Body of pancreas (tissue), 4 donors: ENCODE measurements around the gene TCIRG1. TPM values are rescaled to one million over a fixed set of nuclear protein-coding genes. Genes with fewer than 3 reads are reported as not detected.

Source experiments
- ATAC-seq: fragments of 150-250 bp; one replicate; pipeline ENCODE4 v1.9.1; 2016
- DNase-seq, 4 donors: peaks; one replicate each; pipeline ENCODE4 v3.0.0-alpha.2; 2019
- H3K27ac ChIP-seq, 4 donors: fragments of 200-600 bp; sonication (generic); 1 replicate in 3 of 4; 2 replicates in 1 of 4; pipeline versions ENCODE4 v1.5.1 to v1.6.1; 2016 to 2019; ENCODE audit warnings: mild to moderate bottlenecking in 1 of 4, mixed read lengths in 1 of 4, moderate library complexity in 1 of 4
- H3K27me3 ChIP-seq, 2 donors: fragments of 200-600 bp; sonication (generic); one replicate each; pipeline ENCODE4 v1.6.0; 2016; ENCODE audit warnings: mild to moderate bottlenecking in 1 of 2
- H3K36me3 ChIP-seq, 2 donors: fragments of 200-600 bp; sonication (generic); replicated peaks in 1 of 2; 2 replicates each; pipeline ENCODE4 v1.5.1; 2016; ENCODE audit warnings: low read depth in 2 of 2; ENCODE audit not compliant: insufficient read depth in 1 of 2
- H3K4me1 ChIP-seq: fragments of 200-600 bp; sonication (generic); one replicate; pipeline ENCODE4 v1.6.0; 2016
- H3K4me3 ChIP-seq, 2 donors: fragments of 200-600 bp; sonication (generic); 1 replicate in 1 of 2; 2 replicates in 1 of 2; pipeline ENCODE4 v1.5.1; 2016 to 2019
- H3K9me3 ChIP-seq, 3 donors: fragments of 200-600 bp; sonication (generic); 1 replicate in 2 of 3; 2 replicates in 1 of 3; pipeline ENCODE4 v1.5.1; 2016
- POLR2A ChIP-seq, 3 donors: fragments of 450-650 bp; IDR thresholded peaks; one replicate each; pipeline ENCODE4 v1.6.1; 2016; ENCODE audit warnings: antibody characterized with exemption in 3 of 3, mild to moderate bottlenecking in 2 of 3
- WGBS, 2 donors: methylation state at CpG; one replicate each; pipeline ENCODE4 v1.1.5; 2017; 5-methylcytosine and 5-hydroxymethylcytosine counted together
- intact Hi-C: fragments of 100-400 bp; cut with DNase I; formaldehyde crosslinking; loops from one replicate; pipeline ENCODE4 v1.15.1; 2023
- total RNA-seq, 2 donors: library from RNA; depleted of rRNA; stranded (reverse); fragments of >200 nt; gene quantifications; one replicate each; pipeline ENCODE4 v1.1.0, GENCODE V29; 2016
- TF ChIP-seq, protein P1 (sequence below), 7 experiments: fragments of 450-650 bp in 4 of 7; fragments of 200-600 bp in 3 of 7; sonication (generic) in 3 of 7; IDR thresholded peaks; one replicate each; pipeline ENCODE4 v1.5.1; 2016 to 2019; ENCODE audit warnings: antibody characterized with exemption in 7 of 7

Gene TCIRG1
- total RNA-seq, 2 donors from 2014 or later: 488 to 798 TPM

DNA sequence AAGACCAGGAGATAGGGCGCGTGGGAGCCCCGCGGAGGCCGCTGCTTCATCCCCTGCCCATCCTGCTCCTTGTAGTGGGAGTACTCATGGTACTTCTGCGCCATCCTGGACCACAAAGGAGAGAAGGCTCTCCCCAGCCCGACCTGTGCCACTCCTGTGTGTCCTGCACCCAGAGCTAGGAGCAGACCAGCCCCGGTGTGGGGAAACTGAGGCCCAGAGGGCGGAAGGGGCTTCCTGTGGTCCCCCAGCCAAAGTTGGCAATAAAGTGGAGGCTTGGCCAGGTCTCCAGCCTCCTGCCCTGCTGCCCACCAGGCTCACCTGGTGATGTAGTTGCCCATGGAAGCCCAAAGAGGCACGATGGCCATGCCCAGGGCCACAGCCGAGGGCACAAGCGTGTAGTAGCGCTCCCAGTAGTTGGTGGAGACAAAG lies 39.6 kb upstream of the TCIRG1 start:
- no peak overlapping the region for H3K27ac ChIP-seq
- H3K9me3 ChIP-seq: no peaks in the 10 kb centered on the region
- no peaks in the 10 kb centered on the region for H3K27me3 ChIP-seq
- intact Hi-C loops: no loop called here
- WGBS, 2 donors: 91 to 95% methylated on average over 12 to 13 of the region's 13 CpGs
- peaks cover 14% of the 10 kb centered on the region for H3K4me1 ChIP-seq
- DNase-seq (no peak), ATAC-seq (no peak)
- H3K4me3 ChIP-seq: no peak overlapping the region
- TF ChIP-seq POLR2A (IDR thresholded peaks at IDR 0.05): no peak
- TF ChIP-seq, protein P1, sequence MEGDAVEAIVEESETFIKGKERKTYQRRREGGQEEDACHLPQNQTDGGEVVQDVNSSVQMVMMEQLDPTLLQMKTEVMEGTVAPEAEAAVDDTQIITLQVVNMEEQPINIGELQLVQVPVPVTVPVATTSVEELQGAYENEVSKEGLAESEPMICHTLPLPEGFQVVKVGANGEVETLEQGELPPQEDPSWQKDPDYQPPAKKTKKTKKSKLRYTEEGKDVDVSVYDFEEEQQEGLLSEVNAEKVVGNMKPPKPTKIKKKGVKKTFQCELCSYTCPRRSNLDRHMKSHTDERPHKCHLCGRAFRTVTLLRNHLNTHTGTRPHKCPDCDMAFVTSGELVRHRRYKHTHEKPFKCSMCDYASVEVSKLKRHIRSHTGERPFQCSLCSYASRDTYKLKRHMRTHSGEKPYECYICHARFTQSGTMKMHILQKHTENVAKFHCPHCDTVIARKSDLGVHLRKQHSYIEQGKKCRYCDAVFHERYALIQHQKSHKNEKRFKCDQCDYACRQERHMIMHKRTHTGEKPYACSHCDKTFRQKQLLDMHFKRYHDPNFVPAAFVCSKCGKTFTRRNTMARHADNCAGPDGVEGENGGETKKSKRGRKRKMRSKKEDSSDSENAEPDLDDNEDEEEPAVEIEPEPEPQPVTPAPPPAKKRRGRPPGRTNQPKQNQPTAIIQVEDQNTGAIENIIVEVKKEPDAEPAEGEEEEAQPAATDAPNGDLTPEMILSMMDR (IDR thresholded peaks at IDR 0.05): no peak
- H3K36me3 ChIP-seq: no peaks in the 10 kb centered on the region

GRCh38 chr11:67999704-68000103 lies 39.1 kb upstream of the TCIRG1 start:
- no peak overlapping the region for H3K4me3 ChIP-seq
- no peaks in the 10 kb centered on the region for H3K9me3 ChIP-seq
- TF ChIP-seq, protein P1 (IDR thresholded peaks at IDR 0.05): no peak
- no peak for TF ChIP-seq POLR2A (IDR thresholded peaks at IDR 0.05)
- DNase-seq (no peak), ATAC-seq (no peak)
- H3K27me3 ChIP-seq: no peaks in the 10 kb centered on the region
- H3K36me3 ChIP-seq: no peaks in the 10 kb centered on the region
- WGBS, 2 donors: 87 to 92% methylated on average over 5 of the region's 5 CpGs
- intact Hi-C loops: no loop called here
- no peak overlapping the region for H3K27ac ChIP-seq
- H3K4me1 ChIP-seq: peaks cover 19% of the 10 kb centered on the region

DNA sequence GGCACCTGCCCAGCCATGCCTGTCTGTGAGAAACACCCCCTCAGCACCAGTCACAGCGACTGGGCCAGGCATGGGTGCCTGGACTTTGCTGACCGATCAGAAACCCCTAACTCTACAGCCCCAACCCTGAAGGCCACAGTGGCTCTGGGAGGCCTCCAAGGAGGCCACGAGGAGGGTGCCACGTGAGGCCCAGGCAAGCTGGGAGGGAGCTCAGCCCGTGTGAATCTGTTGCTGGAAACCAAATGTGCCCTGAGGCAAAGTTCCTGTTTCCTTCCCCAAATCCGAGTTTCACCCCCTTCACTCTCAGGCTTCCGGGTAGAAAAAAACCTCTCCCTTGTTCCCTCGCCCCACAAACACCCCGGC lies 36.3 kb upstream of the TCIRG1 start:
- Histone ChIP-seq H3K27ac (peak overlapping the region in 1 of 4 donors; percentile 76), H3K27me3 (no peaks in the 10 kb centered on the region), H3K9me3 (no peaks in the 10 kb centered on the region), H3K4me1 (peaks cover 15% of the 10 kb centered on the region), H3K4me3 (no peak overlapping the region), H3K36me3 (no peaks in the 10 kb centered on the region)
- intact Hi-C loops: no loop called here
- DNase-seq (peak in 1 of 4 donors; percentile 41), ATAC-seq (no peak)
- 52 to 70% methylated on average over 7 to 8 of the region's 9 CpGs for WGBS, 2 donors
- TF ChIP-seq POLR2A (IDR thresholded peaks at IDR 0.05): no peak

GRCh38 chr11:68002938-68003845 lies 35.6 kb upstream of the TCIRG1 start:
- Histone ChIP-seq H3K36me3 (no peaks in the 10 kb centered on the region), H3K4me1 (peaks cover 18% of the 10 kb centered on the region), H3K27ac (peak overlapping the region; percentile 32 to 76 (median 63)), H3K4me3 (peak overlapping the region; percentile 40 to 55), H3K27me3 (no peaks in the 10 kb centered on the region), H3K9me3 (no peaks in the 10 kb centered on the region)
- WGBS, 2 donors: 24 to 36% methylated on average over 14 to 55 of the region's 86 CpGs
- intact Hi-C loops: no loop called here
- peak; percentile 67 for ATAC-seq
- TF ChIP-seq POLR2A (IDR thresholded peaks at IDR 0.05): no peak
- TF ChIP-seq, protein P1 (IDR thresholded peaks at IDR 0.05): no peak
- peak; percentile 66 to 73 (median 70) for DNase-seq

- WGBS, 2 donors: 7 to 9% methylated on average over 9 to 24 of the region's 64 CpGs
- H3K36me3 ChIP-seq: no peaks in the 10 kb centered on the region
- TF ChIP-seq, protein P1 (IDR thresholded peaks at IDR 0.05): no peak
- TF ChIP-seq POLR2A (IDR thresholded peaks at IDR 0.05): peak; percentile 36 to 63 (median 58)
- H3K27me3 ChIP-seq: no peaks in the 10 kb centered on the region
- H3K27ac ChIP-seq: peak within 1 kb of the TSS; percentile 32 to 76 (median 63)
- ATAC-seq: peak; percentile 92
- intact Hi-C loops: no loop called here
- H3K4me1 ChIP-seq: peaks cover 26% of the 10 kb centered on the region
- DNase-seq: peak; percentile 91 to 95 (median 94)
- no peaks in the 10 kb centered on the region for H3K9me3 ChIP-seq
- peak within 1 kb of the TSS; percentile 40 to 55 for H3K4me3 ChIP-seq
These were observed 34.8 kb upstream of the TCIRG1 start, which contains the start of gene UNC93B1 for GRCh38 chr11:68003846-68004550. TSS of gene UNC93B1 (minus strand) at chr11:68004097. CDS start at chr11:68004043, 54 bp downstream.
